MCF 10A (cell line): ENCODE measurements around the gene TM9SF2. TPM values are rescaled to one million over a fixed set of nuclear protein-coding genes. Genes with fewer than 3 reads are reported as not detected.

ENCODE experiments used
- BruUV-seq: library from RNA; stranded (reverse); fragments of 400-500 nt; replicated peaks from 2 replicates; lab custom pipeline; 2021; lab: Mats Ljungman, UMichigan
- CTCF ChIA-PET: fragments of 300-600 bp; sonication (Branson Sonifier 250); formaldehyde crosslinking; extraction: SDS; loops from one replicate; lab custom pipeline; 2021; ENCODE audit warnings: antibody characterized with exemption, inconsistent platforms; lab: Yijun Ruan, JAX
- POLR2A ChIA-PET: fragments of 300-600, 350-650 bp; sonication (Branson Sonifier 250); formaldehyde crosslinking; extraction: SDS; loops from one replicate; lab custom pipeline; 2020; ENCODE audit warnings: antibody characterized with exemption, inconsistent platforms; lab: Yijun Ruan, JAX
- DNase-seq: peaks from one replicate; pipeline ENCODE4 v3.0.0-alpha.2; 2018; ENCODE audit not compliant: unreplicated experiment
- H3K27ac Mint-ChIP-seq: one replicate; pipeline ENCODE4 v1.8.0; 2022; ENCODE audit warnings: mild to moderate bottlenecking, low read depth, mixed read lengths; ENCODE audit not compliant: unreplicated experiment
- H3K27me3 Mint-ChIP-seq: one replicate; pipeline ENCODE4 v1.8.0; 2022; ENCODE audit warnings: mixed read lengths; ENCODE audit not compliant: insufficient read depth, unreplicated experiment
- H3K36me3 Mint-ChIP-seq: one replicate; pipeline ENCODE4 v1.8.0; 2022; ENCODE audit warnings: mild to moderate bottlenecking, moderate library complexity, mixed read lengths; ENCODE audit not compliant: insufficient read depth, unreplicated experiment
- H3K4me1 Mint-ChIP-seq: one replicate; pipeline ENCODE4 v1.8.0; 2022; ENCODE audit warnings: mixed read lengths; ENCODE audit not compliant: insufficient read depth, unreplicated experiment
- H3K4me3 Mint-ChIP-seq: one replicate; pipeline ENCODE4 v1.8.0; 2022; ENCODE audit warnings: mild to moderate bottlenecking, moderate library complexity, mixed read lengths; ENCODE audit not compliant: unreplicated experiment
- H3K9me3 Mint-ChIP-seq: one replicate; pipeline ENCODE4 v1.8.0; 2022; ENCODE audit warnings: mixed read lengths; ENCODE audit not compliant: unreplicated experiment
- intact Hi-C: fragments of 100-400 bp; cut with micrococcal nuclease; formaldehyde crosslinking; loops from 2 replicates; pipeline ENCODE4 v1.14.1; 2022
- total RNA-seq: library from RNA; stranded (reverse); gene quantifications from 2 replicates; pipeline ENCODE4 v1.2.3, GENCODE V29; 2022
- TF ChIP-seq, protein P1 (sequence below): fragments of 200-600 bp; IDR thresholded peaks from one replicate; pipeline ENCODE4 v1.8.0; 2022; ENCODE audit warnings: antibody characterized with exemption, mild to moderate bottlenecking; ENCODE audit not compliant: unreplicated experiment

TM9SF2 gene
- total RNA-seq, 1 experiment from 2014 or later, result 71.1 TPM

DNA sequence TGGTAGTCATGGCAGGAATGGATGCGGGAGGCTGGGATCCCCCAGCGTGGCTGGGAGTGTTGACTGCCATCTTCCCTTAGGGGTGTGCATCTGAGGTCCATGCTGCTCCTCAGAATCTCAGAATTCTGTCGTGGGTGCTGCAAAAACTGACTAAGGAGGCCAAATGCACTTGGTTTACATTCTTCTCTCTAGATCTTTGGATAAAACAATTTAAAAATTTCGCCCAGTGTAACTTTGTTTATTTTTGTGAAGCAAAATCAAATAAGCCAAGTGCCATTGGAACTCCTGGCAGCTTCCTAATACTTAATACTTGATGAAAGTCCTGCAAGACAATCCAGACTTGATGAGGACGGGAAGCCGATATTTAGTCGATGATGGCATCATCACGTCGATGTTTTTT is 27.8 kb upstream of the TM9SF2 start:
- Mint-ChIP-seq H3K27me3 (peaks cover 15% of the 10 kb centered on the region), H3K4me1 (peaks cover 17% of the 10 kb centered on the region), H3K9me3 (no peaks in the 10 kb centered on the region), H3K36me3 (no peaks in the 10 kb centered on the region), H3K4me3 (no peak overlapping the region), H3K27ac (no peak overlapping the region)
- intact Hi-C loops, result no loop called here
- POLR2A ChIA-PET, result no interaction called here
- no TSS peak for BruUV-seq
- DNase-seq, result no peak
- CTCF ChIA-PET, result interaction anchor here (0.6 to 2.2 kb wide), 4 partner anchors 27 to 908 kb away, joined by 3 to 7 read pairs (median 4); no protein-coding TSS in a partner anchor
- TF ChIP-seq, protein P1, sequence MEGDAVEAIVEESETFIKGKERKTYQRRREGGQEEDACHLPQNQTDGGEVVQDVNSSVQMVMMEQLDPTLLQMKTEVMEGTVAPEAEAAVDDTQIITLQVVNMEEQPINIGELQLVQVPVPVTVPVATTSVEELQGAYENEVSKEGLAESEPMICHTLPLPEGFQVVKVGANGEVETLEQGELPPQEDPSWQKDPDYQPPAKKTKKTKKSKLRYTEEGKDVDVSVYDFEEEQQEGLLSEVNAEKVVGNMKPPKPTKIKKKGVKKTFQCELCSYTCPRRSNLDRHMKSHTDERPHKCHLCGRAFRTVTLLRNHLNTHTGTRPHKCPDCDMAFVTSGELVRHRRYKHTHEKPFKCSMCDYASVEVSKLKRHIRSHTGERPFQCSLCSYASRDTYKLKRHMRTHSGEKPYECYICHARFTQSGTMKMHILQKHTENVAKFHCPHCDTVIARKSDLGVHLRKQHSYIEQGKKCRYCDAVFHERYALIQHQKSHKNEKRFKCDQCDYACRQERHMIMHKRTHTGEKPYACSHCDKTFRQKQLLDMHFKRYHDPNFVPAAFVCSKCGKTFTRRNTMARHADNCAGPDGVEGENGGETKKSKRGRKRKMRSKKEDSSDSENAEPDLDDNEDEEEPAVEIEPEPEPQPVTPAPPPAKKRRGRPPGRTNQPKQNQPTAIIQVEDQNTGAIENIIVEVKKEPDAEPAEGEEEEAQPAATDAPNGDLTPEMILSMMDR, result no peak

DNA sequence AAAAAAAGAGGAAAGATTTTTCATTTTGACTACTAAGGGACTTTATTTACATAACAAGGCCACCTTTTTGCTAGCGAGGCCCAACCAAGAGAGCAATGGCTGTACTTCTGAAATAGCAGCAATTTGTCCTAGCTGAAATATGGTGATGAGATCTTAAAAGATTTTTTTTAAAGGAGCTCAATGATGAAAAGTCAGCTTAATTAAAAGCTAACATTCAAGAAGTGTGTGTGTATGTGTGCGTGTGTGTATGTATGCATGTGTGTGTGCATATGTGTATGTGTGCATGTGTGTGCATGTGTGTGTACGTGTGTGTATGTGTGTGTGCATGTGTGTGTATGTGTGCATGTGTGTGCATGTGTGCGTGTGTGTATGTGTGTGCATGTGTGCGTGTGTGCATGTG is 24.6 kb upstream of the TM9SF2 start:
- POLR2A ChIA-PET, result interaction anchor here (0.7 kb wide), 1 partner anchor 402 kb away, joined by 3 read pairs; no protein-coding TSS in a partner anchor
- intact Hi-C loops, result no loop called here
- no peak for DNase-seq
- Mint-ChIP-seq H3K9me3 (no peaks in the 10 kb centered on the region), H3K27me3 (peaks cover 11% of the 10 kb centered on the region), H3K36me3 (peaks cover 7% of the 10 kb centered on the region), H3K4me1 (peaks cover 6% of the 10 kb centered on the region), H3K4me3 (no peak overlapping the region), H3K27ac (no peak overlapping the region)
- CTCF ChIA-PET, result no interaction called here
- TF ChIP-seq, protein P1, result no peak
- BruUV-seq, result no TSS peak

DNA sequence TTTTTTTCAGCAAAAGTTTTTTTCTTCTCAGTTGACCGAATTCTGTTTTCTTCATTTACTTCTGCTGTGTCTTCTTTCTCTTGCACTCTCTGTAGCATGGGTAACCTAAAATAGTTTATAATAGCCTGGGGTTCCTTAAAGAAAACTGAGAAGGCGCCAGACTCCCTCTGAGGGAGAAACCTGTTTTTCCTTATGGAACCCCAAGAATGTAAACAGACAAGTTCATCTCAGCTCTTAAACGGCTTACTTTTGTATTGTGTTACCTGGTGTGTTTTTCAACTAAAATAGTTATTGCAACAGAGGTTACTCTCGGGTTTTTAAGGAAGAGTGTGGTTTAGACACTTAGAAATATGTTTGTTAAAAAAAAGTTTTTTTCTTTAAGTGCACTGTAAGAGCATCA is 23.8 kb upstream of the TM9SF2 start:
- no peak overlapping the region for H3K4me3 Mint-ChIP-seq
- peaks cover 2% of the 10 kb centered on the region for H3K27me3 Mint-ChIP-seq
- ChIA-PET POLR2A (interaction anchor here (0.7 kb wide), 2 partner anchors 92 to 514 kb away, joined by 3 read pairs; no protein-coding TSS in a partner anchor), CTCF (no interaction called here)
- TF ChIP-seq, protein P1, result no peak
- H3K4me1 Mint-ChIP-seq, result no peaks in the 10 kb centered on the region
- H3K9me3 Mint-ChIP-seq, result no peaks in the 10 kb centered on the region
- no TSS peak for BruUV-seq
- peaks cover 7% of the 10 kb centered on the region for H3K36me3 Mint-ChIP-seq
- intact Hi-C loops, result no loop called here
- no peak overlapping the region for H3K27ac Mint-ChIP-seq
- no peak for DNase-seq

DNA sequence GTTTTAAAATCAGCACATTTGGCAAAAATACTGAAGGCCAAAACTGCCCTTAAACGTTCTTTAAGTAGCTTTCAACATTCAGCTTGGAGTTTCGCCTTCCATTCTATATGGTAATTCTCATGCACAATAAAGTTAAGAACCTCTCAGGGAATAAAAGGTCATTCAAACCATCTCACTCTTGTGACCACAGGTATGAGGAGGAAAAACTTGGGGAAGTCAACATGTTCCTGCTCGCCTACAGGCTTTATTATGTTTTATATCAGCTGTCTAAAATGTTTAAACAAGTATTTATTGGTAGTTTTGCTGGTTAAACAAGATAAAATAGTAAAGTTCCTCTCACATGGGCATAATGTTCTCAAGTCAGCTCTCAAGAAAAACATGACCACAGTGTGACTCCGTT is 19.9 kb upstream of the TM9SF2 start:
- Mint-ChIP-seq H3K27ac (no peak overlapping the region), H3K4me1 (peaks cover 13% of the 10 kb centered on the region), H3K36me3 (peaks cover 7% of the 10 kb centered on the region), H3K27me3 (no peaks in the 10 kb centered on the region), H3K4me3 (no peak overlapping the region), H3K9me3 (no peaks in the 10 kb centered on the region)
- intact Hi-C loops, result no loop called here
- POLR2A ChIA-PET, result no interaction called here
- no peak for DNase-seq
- CTCF ChIA-PET, result interaction anchor here (0.8 to 1.7 kb wide), 2 partner anchors 21 to 46 kb away, joined by 3 read pairs; no protein-coding TSS in a partner anchor
- TF ChIP-seq, protein P1, result no peak
- no TSS peak for BruUV-seq
